Activated gamma-delta T cell treated with anti-CD3 and anti-CD28 coated beads, Interleukin-2, amount 50 U/mL, for 16 hours (primary cell): ENCODE measurements around the gene TNFRSF11A.

ENCODE experiments used
- DNase-seq: peaks from one replicate; pipeline ENCODE4 v3.0.0-alpha.2; 2020; ENCODE audit warnings: low read depth

Gene TNFRSF11A

GRCh38 chr18:62343316-62343715 is 18.2 kb downstream of the TNFRSF11A start:
- no peak for DNase-seq

GRCh38 chr18:62345909-62346308 is 20.8 kb downstream of the TNFRSF11A start:
- DNase-seq = no peak

DNA sequence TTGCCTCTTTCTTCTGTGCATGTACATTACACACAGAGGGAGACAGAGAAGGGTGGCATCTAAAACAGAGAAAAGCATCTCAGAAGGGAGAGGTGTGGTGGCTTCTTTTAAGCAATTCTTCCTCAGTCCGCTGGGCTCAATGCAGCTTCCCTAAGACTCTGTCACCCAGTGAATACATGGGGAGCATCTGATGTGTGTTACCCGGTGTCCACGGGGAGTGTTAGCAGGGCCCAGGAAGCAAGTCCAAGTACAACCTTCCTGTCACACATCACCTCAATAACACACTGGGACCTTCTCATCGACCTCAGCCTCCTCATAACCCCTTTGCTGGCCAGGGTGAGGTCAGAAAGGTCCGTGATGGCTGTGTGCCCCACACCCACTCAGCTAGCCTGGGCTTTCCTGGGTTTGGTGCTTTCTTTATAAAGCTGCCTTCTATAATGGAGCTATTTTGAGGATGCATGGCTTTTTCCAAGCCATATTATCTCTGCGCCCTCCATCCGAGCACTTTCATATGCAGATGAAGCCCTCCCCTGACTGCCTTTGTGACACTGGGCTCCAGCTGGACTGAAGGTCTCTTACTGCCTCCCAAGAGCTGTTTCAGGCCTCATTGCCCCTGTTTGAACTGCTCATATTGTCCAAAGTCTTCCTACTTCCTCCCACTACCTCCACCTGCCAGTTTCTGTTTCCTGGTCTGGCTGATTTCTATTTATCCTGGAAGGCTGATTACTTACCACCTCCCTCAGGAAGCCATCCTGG is 21.4 kb downstream of the TNFRSF11A start:
- no peak for DNase-seq

GRCh38 chr18:62347089-62347506 is 22.0 kb downstream of the TNFRSF11A start:
- no peak for DNase-seq

GRCh38 chr18:62348474-62348873 is 23.4 kb downstream of the TNFRSF11A start:
- DNase-seq = no peak

DNA sequence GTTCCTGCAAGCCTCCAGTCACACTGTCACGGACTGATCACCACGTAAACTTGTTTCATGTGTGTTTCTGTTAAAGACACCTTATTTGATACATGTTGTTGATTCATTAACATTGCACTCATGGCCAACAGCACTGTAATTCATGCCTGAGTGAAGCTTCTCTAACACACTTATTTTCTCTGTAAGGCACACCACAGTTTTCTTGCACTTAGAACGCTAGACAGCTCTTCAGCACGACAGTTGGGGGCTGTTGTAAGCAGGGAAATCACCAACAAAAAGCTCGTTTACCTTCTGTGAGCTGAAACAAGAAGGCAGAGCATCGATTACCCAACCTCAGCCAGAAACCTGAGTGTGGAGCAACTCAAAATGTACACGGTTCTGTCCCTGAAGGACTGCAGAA is 28.1 kb downstream of the TNFRSF11A start:
- DNase-seq = no peak

- no peak for DNase-seq
Measured at GRCh38 chr18:62354151-62354550, 29.0 kb downstream of the TNFRSF11A start.

GRCh38 chr18:62357079-62357719 is 32.1 kb downstream of the TNFRSF11A start:
- no peak for DNase-seq

DNA sequence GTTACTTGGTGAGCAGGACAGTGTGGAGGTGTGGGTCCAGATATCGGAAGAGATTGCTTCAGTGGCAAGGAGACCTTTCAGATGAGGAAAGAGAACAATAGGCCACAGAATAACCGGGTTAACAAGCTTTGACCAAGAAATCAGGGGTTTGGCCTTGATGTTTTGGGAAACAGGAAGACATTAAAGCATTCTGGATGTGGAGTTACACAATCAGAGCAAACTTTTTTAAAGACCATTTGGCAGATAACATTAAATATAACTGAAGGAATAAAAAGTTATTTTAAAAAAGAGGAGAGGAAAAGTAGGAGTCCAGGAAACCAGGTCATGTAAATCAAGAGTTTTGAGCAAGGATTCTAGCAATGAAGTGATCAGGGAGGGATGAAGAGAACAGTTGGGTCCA is 35.7 kb downstream of the TNFRSF11A start:
- no peak for DNase-seq

- DNase-seq = no peak
Measured at GRCh38 chr18:62361288-62361687, 36.2 kb downstream of the TNFRSF11A start.

- no peak for DNase-seq
Measured at GRCh38 chr18:62364558-62364957, 39.4 kb downstream of the TNFRSF11A start.

DNA sequence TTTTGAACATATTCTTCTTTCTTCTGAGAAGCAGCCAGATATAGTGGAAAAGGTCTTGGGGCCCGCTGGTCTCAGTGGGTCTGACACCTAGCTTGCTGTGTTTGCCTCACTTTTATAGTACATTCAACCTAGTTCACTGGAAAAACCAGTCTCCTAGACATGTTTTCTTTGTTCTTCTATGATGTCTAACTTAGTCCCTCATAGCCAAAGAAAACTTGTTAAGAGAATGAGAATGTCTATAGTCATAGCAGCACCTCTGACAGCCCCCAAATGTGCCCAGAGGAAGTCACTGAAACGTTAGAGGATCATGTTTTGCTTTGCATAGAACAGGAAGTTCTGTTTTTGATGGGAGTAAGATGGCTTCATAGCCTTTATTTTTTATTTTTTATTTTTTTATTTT is 40.3 kb downstream of the TNFRSF11A start:
- DNase-seq = no peak

GRCh38 chr18:62366992-62367391 is 41.9 kb downstream of the TNFRSF11A start:
- DNase-seq = no peak

GRCh38 chr18:62368100-62368499 is 43.0 kb downstream of the TNFRSF11A start:
- DNase-seq = no peak

DNA sequence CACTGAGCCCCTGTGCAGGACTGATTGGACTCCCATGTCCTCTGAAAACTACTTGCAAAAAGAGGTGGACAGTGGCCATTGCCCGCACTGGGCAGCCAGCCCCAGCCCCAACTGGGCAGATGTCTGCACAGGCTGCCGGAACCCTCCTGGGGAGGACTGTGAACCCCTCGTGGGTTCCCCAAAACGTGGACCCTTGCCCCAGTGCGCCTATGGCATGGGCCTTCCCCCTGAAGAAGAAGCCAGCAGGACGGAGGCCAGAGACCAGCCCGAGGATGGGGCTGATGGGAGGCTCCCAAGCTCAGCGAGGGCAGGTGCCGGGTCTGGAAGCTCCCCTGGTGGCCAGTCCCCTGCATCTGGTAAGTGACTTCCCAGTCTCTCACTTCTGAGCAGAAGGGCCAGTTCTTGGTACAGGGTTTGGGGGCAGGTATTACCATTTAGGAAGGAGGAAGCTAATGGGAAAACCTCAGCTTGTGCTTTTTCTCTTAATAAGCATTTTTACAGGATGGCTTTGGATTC is 44.1 kb downstream of the TNFRSF11A start:
- DNase-seq = no peak

- DNase-seq = no peak
Measured at GRCh38 chr18:62370366-62370765, 45.3 kb downstream of the TNFRSF11A start.

GRCh38 chr18:62371436-62371835 is 46.3 kb downstream of the TNFRSF11A start:
- DNase-seq = no peak

DNA sequence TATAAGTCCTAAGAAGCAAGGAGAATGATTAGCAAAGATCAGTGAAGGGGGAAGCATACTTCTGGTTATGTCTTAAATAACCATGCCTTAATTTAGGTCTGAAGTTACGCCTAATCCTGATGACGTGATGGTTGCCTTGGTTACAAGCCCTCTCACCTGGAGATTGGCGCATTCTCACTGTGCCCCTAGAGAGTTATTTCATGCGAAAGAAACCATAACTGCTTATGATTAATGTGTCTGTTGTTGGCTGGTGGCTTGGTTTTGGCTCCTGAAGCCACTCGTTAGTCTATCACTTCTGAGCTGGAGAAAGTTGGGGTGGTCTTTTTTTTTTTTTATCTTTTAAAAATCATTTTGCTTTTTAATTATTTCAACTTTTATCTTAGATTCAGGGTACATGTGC is 47.0 kb downstream of the TNFRSF11A start:
- DNase-seq = no peak

DNA sequence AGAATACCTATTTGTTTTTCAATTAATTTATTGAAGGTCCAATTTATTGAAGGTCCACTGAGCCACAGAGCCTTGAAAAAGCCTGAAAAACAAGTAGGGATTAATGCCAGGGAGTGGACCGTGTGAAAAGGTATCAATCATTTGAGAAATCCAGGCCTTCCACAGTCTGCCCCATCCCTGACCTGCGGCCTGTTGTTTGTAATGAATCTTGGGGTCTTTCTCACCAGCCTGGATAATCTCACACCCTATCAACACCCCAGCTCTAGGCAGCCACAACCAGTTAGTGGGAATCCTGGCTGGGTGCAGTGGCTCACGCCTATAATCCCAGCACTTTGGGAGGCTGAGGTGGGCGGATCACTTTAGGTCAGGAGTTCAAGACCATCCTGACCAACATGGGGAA is 47.8 kb downstream of the TNFRSF11A start:
- DNase-seq = no peak

DNA sequence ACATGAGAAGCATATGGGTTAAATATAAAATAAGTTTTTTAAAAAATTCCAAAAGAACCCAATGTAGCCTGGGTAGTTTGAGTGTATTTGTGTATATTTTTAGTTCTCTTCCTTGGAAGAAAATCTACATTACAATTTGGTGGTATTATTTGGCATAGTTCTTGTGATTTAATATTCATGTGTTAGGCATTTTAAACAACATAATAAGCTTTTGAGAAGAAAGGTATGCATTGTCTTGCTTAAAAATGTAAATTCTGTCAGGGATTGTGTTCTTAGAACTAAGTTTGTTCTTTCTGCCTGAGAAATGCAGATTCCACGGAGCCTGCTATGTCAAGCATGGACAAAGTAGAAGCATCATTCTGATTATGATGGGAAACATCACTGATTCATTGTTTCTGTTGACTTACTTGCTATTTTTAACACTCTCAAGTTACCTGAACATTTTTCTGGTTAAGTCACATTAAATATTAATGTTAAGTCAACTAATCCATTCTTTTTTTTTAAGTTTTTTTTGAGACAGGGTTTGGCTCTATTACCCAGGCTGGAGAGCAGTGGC is 49.4 kb downstream of the TNFRSF11A start:
- no peak for DNase-seq

DNA sequence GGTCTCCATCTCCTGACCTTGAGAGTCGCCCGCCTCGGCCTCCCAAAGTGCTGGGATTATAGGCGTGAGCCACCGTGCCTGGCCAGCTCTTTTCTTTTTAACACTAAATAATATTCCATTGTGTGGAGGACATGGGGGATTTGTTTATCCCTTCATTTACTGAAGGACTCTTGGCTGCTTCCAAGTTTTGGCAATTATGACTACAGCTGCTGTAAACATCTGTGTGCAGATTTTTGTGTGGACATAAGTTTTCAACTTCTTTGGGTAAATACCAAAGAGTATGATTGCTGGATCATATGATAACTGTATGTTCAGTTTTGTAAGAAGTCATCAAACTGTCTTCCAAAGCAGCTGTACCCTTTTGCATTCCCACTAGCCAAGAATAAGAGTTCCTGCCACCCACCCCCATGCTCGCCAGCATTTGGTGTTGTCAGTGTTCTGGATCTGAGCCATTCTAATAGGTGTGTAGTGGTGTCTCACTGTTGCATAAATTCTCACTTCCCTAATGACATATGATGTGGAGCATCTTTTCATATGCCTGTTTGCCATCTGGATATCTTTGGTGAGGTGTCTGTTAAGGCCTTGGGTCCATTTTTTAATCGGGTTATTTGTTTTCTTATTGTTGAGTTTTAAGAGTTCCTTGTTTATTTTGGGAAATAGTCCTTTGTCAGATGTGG is 52.2 kb downstream of the TNFRSF11A start:
- no peak for DNase-seq

DNA sequence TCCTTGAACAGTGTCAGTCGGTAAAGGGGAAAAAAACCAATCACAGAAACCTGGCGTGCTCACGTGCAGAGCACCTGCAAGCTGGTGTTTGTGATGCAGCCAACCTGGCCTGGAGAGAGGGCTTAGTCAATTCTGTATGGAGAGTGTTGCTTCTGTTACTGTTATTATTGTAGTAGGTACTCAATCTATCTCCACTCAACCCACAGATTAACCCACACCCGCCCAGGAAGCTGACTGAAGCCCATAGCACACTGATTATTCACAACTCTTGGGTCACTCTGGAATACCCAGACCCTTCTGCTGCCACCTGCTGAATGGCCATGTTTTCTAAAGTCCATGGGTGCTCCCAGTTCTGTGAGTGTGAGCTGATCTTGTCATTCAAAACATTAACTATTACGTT is 53.9 kb downstream of the TNFRSF11A start:
- DNase-seq = no peak

DNA sequence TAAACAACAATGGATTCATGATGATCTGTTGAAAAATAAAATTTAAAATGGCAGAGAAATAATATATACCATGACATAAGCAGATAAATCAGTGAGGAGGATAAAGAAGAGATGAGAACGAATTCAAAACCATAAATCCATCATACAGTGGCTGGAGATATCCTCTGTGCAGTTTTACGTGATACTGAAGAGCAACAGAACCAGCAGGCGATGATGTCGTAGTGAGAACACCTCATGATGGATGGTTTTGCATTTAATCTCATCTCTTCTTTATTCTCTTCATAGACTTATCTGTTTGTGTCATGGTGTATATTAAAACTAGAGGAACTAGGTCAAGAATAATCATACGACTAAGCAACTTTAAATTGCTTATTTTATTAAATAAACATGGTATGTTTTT is 56.3 kb downstream of the TNFRSF11A start:
- no peak for DNase-seq
